Neural progenitor cell (in vitro differentiated cells): ENCODE measurements around the gene GNG12.

Experiments
- EZH2 ChIP-seq: fragments of 200-600 bp; sonication (generic); IDR thresholded peaks from 2 replicates; pipeline ENCODE4 v1.6.1; 2017; ENCODE audit warnings: antibody characterized with exemption, mild to moderate bottlenecking, moderate library complexity
- EZH2phosphoT487 ChIP-seq: fragments of 200-600 bp; sonication (generic); IDR thresholded peaks from 2 replicates; pipeline ENCODE4 v1.6.1; 2017; ENCODE audit warnings: antibody characterized with exemption
- TF ChIP-seq, protein P1 (sequence below): fragments of 200-600 bp; sonication (generic); IDR thresholded peaks from 2 replicates; pipeline ENCODE4 v1.5.1; 2017; ENCODE audit warnings: antibody characterized with exemption, mild to moderate bottlenecking

- TF ChIP-seq, protein P1, sequence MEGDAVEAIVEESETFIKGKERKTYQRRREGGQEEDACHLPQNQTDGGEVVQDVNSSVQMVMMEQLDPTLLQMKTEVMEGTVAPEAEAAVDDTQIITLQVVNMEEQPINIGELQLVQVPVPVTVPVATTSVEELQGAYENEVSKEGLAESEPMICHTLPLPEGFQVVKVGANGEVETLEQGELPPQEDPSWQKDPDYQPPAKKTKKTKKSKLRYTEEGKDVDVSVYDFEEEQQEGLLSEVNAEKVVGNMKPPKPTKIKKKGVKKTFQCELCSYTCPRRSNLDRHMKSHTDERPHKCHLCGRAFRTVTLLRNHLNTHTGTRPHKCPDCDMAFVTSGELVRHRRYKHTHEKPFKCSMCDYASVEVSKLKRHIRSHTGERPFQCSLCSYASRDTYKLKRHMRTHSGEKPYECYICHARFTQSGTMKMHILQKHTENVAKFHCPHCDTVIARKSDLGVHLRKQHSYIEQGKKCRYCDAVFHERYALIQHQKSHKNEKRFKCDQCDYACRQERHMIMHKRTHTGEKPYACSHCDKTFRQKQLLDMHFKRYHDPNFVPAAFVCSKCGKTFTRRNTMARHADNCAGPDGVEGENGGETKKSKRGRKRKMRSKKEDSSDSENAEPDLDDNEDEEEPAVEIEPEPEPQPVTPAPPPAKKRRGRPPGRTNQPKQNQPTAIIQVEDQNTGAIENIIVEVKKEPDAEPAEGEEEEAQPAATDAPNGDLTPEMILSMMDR = no peak
- no peak for TF ChIP-seq EZH2
- TF ChIP-seq EZH2phosphoT487 = no peak
Measured at GRCh38 chr1:67801903-67802302, 31.4 kb downstream of the GNG12 start.
